ENCODE data around the gene AMZ2.
"Not testable (repeated sequence)": the region's sequence is repeated elsewhere in the genome, so short reads cannot be mapped to it uniquely, and the experiment has no call there.

The AMZ2 gene

GRCh38 chr17:68247445-68248198 lies at the start of gene AMZ2:
Gene AMZ2, plus strand, starts transcription at chr17:68248043. Its CDS starts 2,145 bp downstream, at chr17:68250188.
- peak; percentile 63 to 98 for DNase-seq

- DNase-seq, result no peak
These were observed 48.7 kb upstream of the AMZ2 start for GRCh38 chr17:68198931-68199836.

- no peak for DNase-seq
These were observed 47.8 kb upstream of the AMZ2 start for GRCh38 chr17:68199837-68200688.

- DNase-seq, result peak; percentile 43 to 46
These were observed 47.0 kb upstream of the AMZ2 start for GRCh38 chr17:68200689-68201417.

GRCh38 chr17:68201418-68201771 lies 46.4 kb upstream of the AMZ2 start:
- DNase-seq, result not testable (repeated sequence)

- DNase-seq, result not testable (repeated sequence)
These were observed 45.5 kb upstream of the AMZ2 start for GRCh38 chr17:68202321-68202720.

- DNase-seq, result no peak
These were observed 43.1 kb upstream of the AMZ2 start for GRCh38 chr17:68204736-68205135.

- peak; percentile 63 to 75 for DNase-seq
These were observed 42.5 kb upstream of the AMZ2 start for GRCh38 chr17:68205251-68205807.

- no peak for DNase-seq
These were observed 41.8 kb upstream of the AMZ2 start for GRCh38 chr17:68205808-68206720.

- DNase-seq, result no peak
These were observed 40.1 kb upstream of the AMZ2 start for GRCh38 chr17:68207651-68208253.

GRCh38 chr17:68208651-68209050 lies 39.2 kb upstream of the AMZ2 start:
- DNase-seq, result not testable (repeated sequence)

- DNase-seq, result not testable (repeated sequence)
These were observed 38.5 kb upstream of the AMZ2 start for GRCh38 chr17:68209191-68209900.

- DNase-seq, result no peak
These were observed 37.1 kb upstream of the AMZ2 start for GRCh38 chr17:68210570-68211315.

- peak in 1 of 2 donors; percentile 41 for DNase-seq
These were observed 34.1 kb upstream of the AMZ2 start for GRCh38 chr17:68213428-68214411.

- not testable (repeated sequence) for DNase-seq
These were observed 32.4 kb upstream of the AMZ2 start for GRCh38 chr17:68215453-68215852.

GRCh38 chr17:68219429-68219828 lies 28.4 kb upstream of the AMZ2 start:
- not testable (repeated sequence) for DNase-seq

GRCh38 chr17:68220186-68220585 lies 27.7 kb upstream of the AMZ2 start:
- not testable (repeated sequence) for DNase-seq

All from bone marrow (tissue), 2 donors.